IgD-negative memory B cell (primary cell): ENCODE measurements around the gene LIMD2. TPM values are rescaled to one million over a fixed set of nuclear protein-coding genes. Genes with fewer than 3 reads are reported as not detected.

Experiments used
- H3K27ac Mint-ChIP-seq, 3 donors: one replicate each; pipeline ENCODE4 v1.8.0; 2020 to 2022; ENCODE audit warnings: mild to moderate bottlenecking in 3 of 3, mixed read lengths in 3 of 3, moderate library complexity in 1 of 3
- H3K27me3 Mint-ChIP-seq: one replicate; pipeline ENCODE4 v1.8.0; 2021; ENCODE audit warnings: mixed read lengths
- H3K36me3 Mint-ChIP-seq: one replicate; pipeline ENCODE4 v1.8.0; 2020; ENCODE audit warnings: mild to moderate bottlenecking, mixed read lengths
- H3K4me1 Mint-ChIP-seq, 3 donors: one replicate each; pipeline ENCODE4 v1.8.0; 2020 to 2022; ENCODE audit warnings: mixed read lengths in 3 of 3, mild to moderate bottlenecking in 1 of 3
- H3K4me3 Mint-ChIP-seq, 4 donors: one replicate each; pipeline ENCODE4 v1.8.0; 2020 to 2022; ENCODE audit warnings: mild to moderate bottlenecking in 4 of 4, mixed read lengths in 4 of 4, moderate library complexity in 3 of 4
- H3K9me3 Mint-ChIP-seq, 3 donors: one replicate each; pipeline ENCODE4 v1.8.0; 2020 to 2021; ENCODE audit warnings: mixed read lengths in 3 of 3, mild to moderate bottlenecking in 1 of 3
- polyA plus RNA-seq: library from polyadenylated mRNA; unstranded; fragments of 300-500 nt; fragmentation: Illumina TruSeq; gene quantifications from one replicate; pipeline ENCODE4 v1.2.3, GENCODE V29; 2021

Gene LIMD2
- polyA plus RNA-seq, 1 donor from 2014 or later, result 845 TPM

GRCh38 chr17:63647065-63647725 lies 52.7 kb downstream of the LIMD2 start:
- Mint-ChIP-seq H3K27me3 (no peaks in the 10 kb centered on the region), H3K4me3 (no peak overlapping the region), H3K36me3 (peaks cover 4% of the 10 kb centered on the region), H3K9me3 (no peaks in the 10 kb centered on the region), H3K27ac (peak overlapping the region in 1 of 3 donors; percentile 94), H3K4me1 (peaks cover 21 to 37% (median 23%) of the 10 kb centered on the region in 3 donors)

- H3K4me3 Mint-ChIP-seq, result peak overlapping the region in 2 of 4 donors; percentile 73 to 79
- no peaks in the 10 kb centered on the region for H3K27me3 Mint-ChIP-seq
- peaks cover 26 to 39% (median 28%) of the 10 kb centered on the region in 3 donors for H3K4me1 Mint-ChIP-seq
- no peaks in the 10 kb centered on the region for H3K9me3 Mint-ChIP-seq
- peaks cover 4% of the 10 kb centered on the region for H3K36me3 Mint-ChIP-seq
- peak overlapping the region; percentile 57 to 94 (median 74) for H3K27ac Mint-ChIP-seq
Measured at GRCh38 chr17:63646488-63646806, 53.5 kb downstream of the LIMD2 start.

Other genes starting within 250 kb of the LIMD2 start
- gene ACE, start 223.1 kb downstream of the LIMD2 start, polyA plus RNA-seq, result 2.0 TPM
- gene KCNH6, start 176.8 kb downstream of the LIMD2 start, polyA plus RNA-seq, result not detected
- 72.0 TPM for gene DCAF7, start 149.6 kb downstream of the LIMD2 start, polyA plus RNA-seq
- 19.5 TPM for gene TACO1, start 99.2 kb downstream of the LIMD2 start, polyA plus RNA-seq
- 22.5 TPM for gene MAP3K3, start 77.7 kb downstream of the LIMD2 start, polyA plus RNA-seq
- 24.9 TPM for gene STRADA, start 41.7 kb upstream of the LIMD2 start, polyA plus RNA-seq
- gene CCDC47, start 73.5 kb upstream of the LIMD2 start, polyA plus RNA-seq, result 36.7 TPM
- gene DDX42, start 74.0 kb upstream of the LIMD2 start, polyA plus RNA-seq, result 16.2 TPM
- gene PSMC5, start 127.3 kb upstream of the LIMD2 start, polyA plus RNA-seq, result 139 TPM
- 28.7 TPM for gene FTSJ3, start 127.5 kb upstream of the LIMD2 start, polyA plus RNA-seq
- 96.1 TPM for gene SMARCD2, start 142.6 kb upstream of the LIMD2 start, polyA plus RNA-seq
- gene CSH2, start 173.6 kb upstream of the LIMD2 start, polyA plus RNA-seq, result not detected
- gene GH2, start 181.8 kb upstream of the LIMD2 start, polyA plus RNA-seq, result not detected
- gene CSH1, start 196.4 kb upstream of the LIMD2 start, polyA plus RNA-seq, result not detected
- gene CSHL1, start 211.1 kb upstream of the LIMD2 start, polyA plus RNA-seq, result not detected
- 2.0 TPM for gene GH1, start 218.7 kb upstream of the LIMD2 start, polyA plus RNA-seq
- gene CD79B, start 232.2 kb upstream of the LIMD2 start, polyA plus RNA-seq, result 1,452 TPM